A204.1 (cell line): Measurements from ENCODE around the gene PGLYRP1.

Experiments used
- FAIRE-seq: peaks from 2 replicates; lab custom pipeline; 2012; peaks lifted over from hg19 to GRCh38; lab: Jason Lieb, UNC

PGLYRP1 gene

GRCh38 chr19:46031781-46032596, 9.1 kb upstream of the PGLYRP1 start:
- no peak for FAIRE-seq

GRCh38 chr19:46030812-46031550, 8.1 kb upstream of the PGLYRP1 start:
- no peak for FAIRE-seq

- FAIRE-seq: no peak
Observed at GRCh38 chr19:46025835-46026234, 3.0 kb upstream of the PGLYRP1 start.

- no peak for FAIRE-seq
Observed at GRCh38 chr19:46023311-46023779, 492 bp upstream of the PGLYRP1 start.

- no peak for FAIRE-seq
Observed at GRCh38 chr19:46022061-46022430, 807 bp downstream of the PGLYRP1 start.

- FAIRE-seq: no peak
Observed at GRCh38 chr19:46021531-46022041, 1.3 kb downstream of the PGLYRP1 start.

- no peak for FAIRE-seq
Observed at GRCh38 chr19:46020819-46021125, 2.1 kb downstream of the PGLYRP1 start.

GRCh38 chr19:46019270-46019669, 3.6 kb downstream of the PGLYRP1 start:
- no peak for FAIRE-seq

GRCh38 chr19:46018729-46019251, 4.1 kb downstream of the PGLYRP1 start:
- no peak for FAIRE-seq

- no peak for FAIRE-seq
Observed at GRCh38 chr19:46017874-46018675, 4.8 kb downstream of the PGLYRP1 start.

GRCh38 chr19:46017095-46017429, 5.8 kb downstream of the PGLYRP1 start:
- FAIRE-seq: no peak

- no peak for FAIRE-seq
Observed at GRCh38 chr19:46016426-46017094, 6.3 kb downstream of the PGLYRP1 start.

GRCh38 chr19:46015687-46016425, 7.0 kb downstream of the PGLYRP1 start:
- no peak for FAIRE-seq

- no peak for FAIRE-seq
Observed at GRCh38 chr19:46014941-46015686, 7.7 kb downstream of the PGLYRP1 start.

- FAIRE-seq: no peak
Observed at GRCh38 chr19:46014534-46014933, 8.3 kb downstream of the PGLYRP1 start.

- FAIRE-seq: no peak
Observed at GRCh38 chr19:46009530-46010510, 13.0 kb downstream of the PGLYRP1 start.

GRCh38 chr19:46006411-46006810, 16.4 kb downstream of the PGLYRP1 start:
- no peak for FAIRE-seq

- no peak for FAIRE-seq
Observed at GRCh38 chr19:46002678-46003275, 20.1 kb downstream of the PGLYRP1 start.
